ENCODE results near the gene ZMYM4. TPM values are rescaled to one million over a fixed set of nuclear protein-coding genes. Genes with fewer than 3 reads are reported as not detected.
A peak's percentile ranks its signal among the peaks of the same experiment; 100 is the strongest.
"Not testable (repeated sequence)": the region's sequence is repeated elsewhere in the genome, so short reads cannot be mapped to it uniquely, and the experiment has no call there.

The ZMYM4 gene
- 28.0 TPM for polyA plus RNA-seq

DNA sequence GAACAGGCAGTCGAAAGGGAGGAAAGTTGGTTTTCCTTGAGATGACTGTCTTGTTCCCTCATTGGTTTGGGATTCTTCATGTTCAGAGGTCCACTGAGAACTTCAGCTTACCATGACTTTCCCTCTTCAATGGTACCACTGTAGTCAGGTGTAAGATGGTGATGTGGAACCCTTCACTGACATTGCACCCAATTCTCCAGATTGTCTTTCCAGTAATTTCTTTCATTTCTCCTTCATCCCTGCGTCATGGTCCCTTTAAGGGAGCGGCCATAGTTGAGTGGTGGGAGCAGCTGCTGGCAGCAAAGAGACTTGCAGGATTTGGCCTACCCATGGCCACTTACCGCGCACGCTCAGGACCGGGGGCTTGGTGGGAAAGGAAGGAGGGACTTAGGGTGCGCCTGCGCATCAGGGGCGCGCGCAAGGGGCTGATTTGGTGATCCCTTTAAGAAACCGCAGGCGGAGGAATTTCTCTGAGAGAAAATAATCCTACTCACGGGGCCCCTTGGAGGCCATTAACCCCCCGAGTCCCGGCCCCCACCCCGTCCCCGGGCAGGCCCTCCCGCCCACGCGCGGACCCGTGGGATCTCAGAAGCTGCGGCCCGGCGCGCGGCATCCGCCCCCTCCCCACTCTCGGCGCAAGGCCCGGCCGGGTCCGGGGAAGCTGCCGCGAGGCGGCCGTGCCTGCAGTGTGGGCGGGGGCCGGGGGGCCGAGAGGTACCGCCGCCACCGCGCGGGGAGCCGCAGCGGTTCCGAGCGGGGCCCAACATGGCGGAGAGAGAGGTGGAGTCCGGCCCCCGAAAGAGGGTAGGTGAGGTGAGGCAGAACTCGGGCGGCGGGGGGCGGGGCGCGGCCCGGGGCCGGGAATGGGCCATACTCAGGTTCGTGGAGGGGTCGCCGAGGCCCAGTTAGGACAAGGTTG lies at the start of gene ZMYM4:
Gene ZMYM4 (plus strand): TSS at position 428 of the 919 bp plus-strand sequence. CDS start 338 bp downstream, at position 766.
- H3K4me3 Mint-ChIP-seq, result peak within 1 kb of the TSS; percentile 87 to 95 (median 94)
- H3K4me1 Mint-ChIP-seq, result peaks cover 14 to 31% (median 18%) of the 10 kb centered on the region in 3 donors
- H3K36me3 Mint-ChIP-seq, result peaks cover 8% of the 10 kb centered on the region
- peak within 1 kb of the TSS; percentile 85 to 97 (median 96) for H3K27ac Mint-ChIP-seq
- peaks cover 0 to 2% (median 0%) of the 10 kb centered on the region in 3 donors for H3K9me3 Mint-ChIP-seq
- peaks cover 9% of the 10 kb centered on the region for H3K27me3 Mint-ChIP-seq

DNA sequence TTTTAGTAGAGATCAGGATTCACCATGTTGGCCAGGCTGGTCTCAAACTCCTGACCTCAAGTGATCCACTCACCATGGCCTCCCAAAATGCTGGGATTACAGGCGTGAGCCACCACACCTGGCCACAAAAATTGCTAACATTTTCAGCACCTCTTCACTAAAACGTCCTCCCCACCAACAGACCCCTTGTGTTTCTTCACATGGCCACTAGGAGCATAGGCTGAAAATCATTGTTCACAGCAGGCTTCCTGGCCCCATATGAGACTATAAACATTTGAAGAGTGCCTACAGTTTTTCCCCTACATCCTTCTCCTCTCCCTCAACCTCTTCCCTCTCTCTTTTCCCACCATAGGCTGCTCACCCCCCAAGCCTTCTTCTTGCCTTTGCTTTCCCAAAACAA lies 47.5 kb upstream of the ZMYM4 start:
- no peaks in the 10 kb centered on the region for H3K27me3 Mint-ChIP-seq
- no peak overlapping the region for H3K4me3 Mint-ChIP-seq
- H3K4me1 Mint-ChIP-seq, result no peaks in the 10 kb centered on the region
- no peaks in the 10 kb centered on the region for H3K36me3 Mint-ChIP-seq
- peak overlapping the region in 1 of 3 donors; percentile 4 for H3K27ac Mint-ChIP-seq
- no peaks in the 10 kb centered on the region for H3K9me3 Mint-ChIP-seq

- H3K4me3 Mint-ChIP-seq, result no peak overlapping the region
- no peaks in the 10 kb centered on the region for H3K9me3 Mint-ChIP-seq
- H3K27me3 Mint-ChIP-seq, result no peaks in the 10 kb centered on the region
- H3K27ac Mint-ChIP-seq, result no peak overlapping the region
- no peaks in the 10 kb centered on the region for H3K4me1 Mint-ChIP-seq
- H3K36me3 Mint-ChIP-seq, result no peaks in the 10 kb centered on the region
Measured at GRCh38 chr1:35222322-35223083, 46.0 kb upstream of the ZMYM4 start.

DNA sequence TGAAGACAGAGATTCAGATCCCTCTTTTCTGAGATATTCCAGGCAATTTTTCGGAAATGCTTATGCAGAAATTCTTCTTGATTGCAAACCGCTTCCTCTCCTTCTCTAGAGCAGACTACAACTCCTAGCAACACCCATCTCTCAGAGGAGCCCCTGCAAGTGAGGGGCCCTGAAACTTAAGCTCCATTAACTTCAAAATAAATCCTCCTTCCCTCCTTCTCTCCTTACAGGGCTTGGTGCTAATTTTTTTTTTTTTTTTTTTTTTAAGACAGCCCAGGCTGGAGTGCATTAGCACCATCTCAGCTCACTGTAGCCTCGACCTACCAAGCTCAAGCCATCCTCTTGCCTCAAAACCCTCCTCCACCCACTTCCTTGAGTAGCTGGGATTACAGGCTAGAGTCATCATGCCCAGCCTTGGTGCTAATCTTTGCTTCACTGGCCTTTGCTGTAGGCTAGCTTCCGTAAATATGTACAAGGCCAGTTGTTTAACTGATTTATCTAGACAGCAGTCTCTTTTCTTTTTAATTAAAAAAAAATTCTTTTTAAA lies 45.4 kb upstream of the ZMYM4 start:
- H3K27me3 Mint-ChIP-seq, result no peaks in the 10 kb centered on the region
- H3K36me3 Mint-ChIP-seq, result no peaks in the 10 kb centered on the region
- H3K9me3 Mint-ChIP-seq, result no peaks in the 10 kb centered on the region
- H3K4me3 Mint-ChIP-seq, result no peak overlapping the region
- no peak overlapping the region for H3K27ac Mint-ChIP-seq
- H3K4me1 Mint-ChIP-seq, result no peaks in the 10 kb centered on the region

- peaks cover 0 to 2% (median 1%) of the 10 kb centered on the region in 3 donors for H3K4me1 Mint-ChIP-seq
- no peak overlapping the region for H3K27ac Mint-ChIP-seq
- peaks cover 0 to 10% (median 2%) of the 10 kb centered on the region in 3 donors for H3K9me3 Mint-ChIP-seq
- no peaks in the 10 kb centered on the region for H3K36me3 Mint-ChIP-seq
- no peaks in the 10 kb centered on the region for H3K27me3 Mint-ChIP-seq
- H3K4me3 Mint-ChIP-seq, result no peak overlapping the region
Measured at GRCh38 chr1:35226546-35226945, 42.0 kb upstream of the ZMYM4 start.

DNA sequence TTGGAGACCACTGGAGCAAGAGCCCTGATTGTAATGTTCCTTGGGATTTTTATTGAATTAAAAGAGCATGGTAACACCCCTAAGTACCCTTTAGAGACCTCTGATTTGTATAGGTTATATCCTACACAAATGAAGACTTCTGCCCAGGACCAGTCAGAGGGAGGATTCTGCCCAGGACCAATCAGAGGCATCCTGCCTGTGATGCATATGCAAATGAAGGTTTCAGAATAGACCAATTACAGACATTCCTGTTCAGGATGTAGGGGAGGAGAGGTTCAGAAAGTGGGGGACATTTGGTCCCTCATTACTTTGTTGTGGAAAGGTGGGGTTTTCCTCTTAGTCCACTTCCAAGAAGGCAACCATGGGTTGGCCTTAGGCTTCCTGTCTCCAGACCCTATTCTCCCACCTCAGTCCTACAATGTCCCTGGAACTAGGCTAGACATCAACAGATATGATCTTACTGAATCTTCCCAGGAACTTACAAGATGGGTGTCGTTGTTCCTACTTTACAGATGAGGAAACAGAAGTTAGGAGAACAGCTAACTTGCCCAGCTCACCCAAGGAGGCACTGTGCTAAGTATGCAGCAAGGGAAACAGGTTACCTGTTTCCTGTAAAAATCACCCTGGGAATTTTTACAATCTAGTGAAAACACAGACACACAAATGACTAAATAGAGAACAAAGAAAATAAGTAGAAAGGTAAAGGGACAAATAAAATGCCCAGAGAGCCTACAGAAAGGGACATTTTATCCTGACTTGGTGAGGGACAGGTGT lies 38.7 kb upstream of the ZMYM4 start:
- Mint-ChIP-seq H3K9me3 (peaks cover 0 to 10% (median 2%) of the 10 kb centered on the region in 3 donors), H3K27ac (no peak overlapping the region), H3K36me3 (no peaks in the 10 kb centered on the region), H3K27me3 (no peaks in the 10 kb centered on the region), H3K4me1 (peaks cover 0 to 2% (median 1%) of the 10 kb centered on the region in 3 donors), H3K4me3 (no peak overlapping the region)

GRCh38 chr1:35231287-35231686 lies 37.2 kb upstream of the ZMYM4 start:
- Mint-ChIP-seq H3K36me3 (peaks cover under 1% of the 10 kb centered on the region), H3K4me1 (peaks cover 0 to 2% (median 1%) of the 10 kb centered on the region in 3 donors), H3K27me3 (no peaks in the 10 kb centered on the region), H3K4me3 (no peak overlapping the region), H3K27ac (no peak overlapping the region), H3K9me3 (peaks cover 0 to 10% (median 3%) of the 10 kb centered on the region in 3 donors)

DNA sequence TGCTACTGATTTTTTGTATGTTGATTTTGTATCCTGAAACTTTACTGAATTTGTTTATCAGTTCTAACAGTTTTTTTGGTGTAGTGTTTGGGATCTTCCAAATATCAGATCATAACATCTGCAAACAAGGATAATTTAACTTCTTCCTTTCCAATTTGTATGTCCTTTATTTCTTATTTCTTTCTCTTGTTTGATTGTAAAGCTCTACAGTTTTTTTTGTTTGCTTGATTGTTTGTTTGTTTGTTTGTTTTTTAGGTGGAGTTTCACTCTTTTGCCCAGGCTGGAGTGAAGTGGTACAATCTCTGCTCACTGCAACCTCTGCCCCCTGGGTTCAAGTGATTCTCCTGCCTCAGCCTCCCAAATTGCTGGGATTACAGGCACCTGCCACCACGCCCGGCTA lies 31.7 kb upstream of the ZMYM4 start:
- not testable (repeated sequence) for H3K36me3 Mint-ChIP-seq, H3K4me3 Mint-ChIP-seq, H3K27ac Mint-ChIP-seq, H3K9me3 Mint-ChIP-seq, H3K4me1 Mint-ChIP-seq, H3K27me3 Mint-ChIP-seq

- Mint-ChIP-seq H3K27me3 (no peaks in the 10 kb centered on the region), H3K4me3 (no peak overlapping the region), H3K36me3 (no peaks in the 10 kb centered on the region), H3K9me3 (peaks cover 0 to 1% (median 0%) of the 10 kb centered on the region in 3 donors), H3K27ac (no peak overlapping the region), H3K4me1 (peaks cover 2 to 7% (median 5%) of the 10 kb centered on the region in 3 donors)
Measured at GRCh38 chr1:35243691-35244090, 24.8 kb upstream of the ZMYM4 start.

DNA sequence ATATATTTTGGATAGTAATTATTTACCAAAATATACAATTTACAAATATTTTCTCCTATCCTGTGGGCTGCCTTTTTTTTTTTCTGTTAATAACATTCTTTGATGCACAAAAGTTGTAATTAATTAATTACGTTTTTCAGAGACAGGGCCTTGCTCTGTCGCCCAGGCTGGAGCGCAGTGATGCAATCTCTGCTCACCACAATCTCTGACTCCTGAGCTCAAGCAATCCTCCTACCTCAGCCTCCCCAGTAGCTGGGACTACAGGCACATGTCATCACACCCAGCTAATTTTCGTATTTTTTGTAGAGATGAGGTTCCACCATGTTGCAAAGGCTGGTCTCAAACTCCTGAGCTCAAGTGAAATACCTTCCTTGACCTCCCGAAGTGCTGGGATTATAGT lies 21.3 kb upstream of the ZMYM4 start:
- Mint-ChIP-seq H3K36me3 (peaks cover 2% of the 10 kb centered on the region), H3K27ac (no peak overlapping the region), H3K27me3 (peaks cover 4% of the 10 kb centered on the region), H3K9me3 (peaks cover 0 to 1% (median 0%) of the 10 kb centered on the region in 3 donors), H3K4me1 (peaks cover 2 to 7% (median 5%) of the 10 kb centered on the region in 3 donors), H3K4me3 (no peak overlapping the region)

DNA sequence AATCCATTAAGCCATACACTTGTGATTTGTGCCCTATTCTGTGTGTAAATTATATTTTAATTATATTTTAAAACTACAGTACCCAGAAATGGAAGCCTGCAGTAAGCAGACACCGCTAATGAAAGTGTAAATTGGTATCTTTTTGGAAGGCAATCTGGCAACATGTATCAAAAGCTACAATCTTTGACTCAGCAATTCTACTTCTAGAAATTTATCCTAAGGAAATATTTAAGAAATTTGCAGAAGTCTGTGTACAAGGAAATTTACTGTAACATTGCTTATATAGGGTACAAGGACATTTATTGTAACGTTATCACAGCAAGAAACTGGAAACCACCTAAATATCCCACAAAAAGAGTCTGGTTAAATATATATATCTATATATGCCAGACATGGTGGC lies 14.6 kb upstream of the ZMYM4 start:
- H3K36me3 Mint-ChIP-seq, result peaks cover 7% of the 10 kb centered on the region
- no peak overlapping the region for H3K27ac Mint-ChIP-seq
- no peaks in the 10 kb centered on the region for H3K4me1 Mint-ChIP-seq
- H3K4me3 Mint-ChIP-seq, result no peak overlapping the region
- peaks cover 4% of the 10 kb centered on the region for H3K27me3 Mint-ChIP-seq
- no peaks in the 10 kb centered on the region for H3K9me3 Mint-ChIP-seq

GRCh38 chr1:35255276-35255675 lies 13.2 kb upstream of the ZMYM4 start:
- peaks cover 5% of the 10 kb centered on the region for H3K36me3 Mint-ChIP-seq
- no peak overlapping the region for H3K27ac Mint-ChIP-seq
- peaks cover 4% of the 10 kb centered on the region for H3K27me3 Mint-ChIP-seq
- no peaks in the 10 kb centered on the region for H3K9me3 Mint-ChIP-seq
- H3K4me1 Mint-ChIP-seq, result no peaks in the 10 kb centered on the region
- H3K4me3 Mint-ChIP-seq, result no peak overlapping the region

DNA sequence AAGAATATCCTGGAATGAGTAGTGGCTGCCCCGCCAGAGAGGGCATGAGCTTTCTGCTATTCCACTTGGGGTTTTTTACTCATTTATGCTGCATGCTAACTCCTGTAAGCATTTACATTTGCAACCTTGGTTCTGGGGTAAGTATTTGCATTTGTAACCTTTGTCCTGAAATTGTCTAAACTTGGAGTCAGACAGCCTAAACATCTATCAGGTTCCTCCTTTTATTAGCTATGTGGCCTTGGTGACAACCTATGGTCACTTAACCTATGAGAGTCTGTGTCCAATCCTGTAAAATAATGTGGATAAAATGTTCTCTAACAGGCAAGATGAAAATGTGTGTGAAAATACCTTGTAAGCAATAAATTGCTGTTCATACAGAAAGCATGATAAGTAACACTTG lies 8.9 kb upstream of the ZMYM4 start:
- Mint-ChIP-seq H3K27me3 (peaks cover 13% of the 10 kb centered on the region), H3K4me3 (no peak overlapping the region), H3K27ac (no peak overlapping the region), H3K4me1 (no peaks in the 10 kb centered on the region), H3K36me3 (peaks cover 7% of the 10 kb centered on the region), H3K9me3 (no peaks in the 10 kb centered on the region)

- Mint-ChIP-seq H3K4me1 (no peaks in the 10 kb centered on the region), H3K36me3 (peaks cover 6% of the 10 kb centered on the region), H3K9me3 (no peaks in the 10 kb centered on the region), H3K27me3 (peaks cover 17% of the 10 kb centered on the region), H3K27ac (no peak overlapping the region), H3K4me3 (no peak overlapping the region)
Measured at GRCh38 chr1:35261412-35262120, 6.9 kb upstream of the ZMYM4 start.

Measured in IgD-negative memory B cell (primary cell).